Calu3 (cell line): ENCODE results near the gene ANKRD9. TPM values are rescaled to one million over a fixed set of nuclear protein-coding genes. Genes with fewer than 3 reads are reported as not detected.

Experiments used
- BruUV-seq: library from RNA; stranded (reverse); fragments of 400-500 nt; replicated peaks from 2 replicates; lab custom pipeline; 2021; lab: Mats Ljungman, UMichigan
- CTCF ChIA-PET: fragments of 300-600 bp; sonication (Branson Sonifier 250); formaldehyde crosslinking; loops from one replicate; lab custom pipeline; 2022; ENCODE audit warnings: antibody characterized with exemption; lab: Charles Lee
- DNase-seq: peaks from one replicate; pipeline ENCODE4 v3.0.0; 2022
- H3K27ac Mint-ChIP-seq: one replicate; pipeline ENCODE4 v1.8.0; 2022; ENCODE audit warnings: mixed read lengths; ENCODE audit not compliant: unreplicated experiment
- H3K27me3 Mint-ChIP-seq: one replicate; pipeline ENCODE4 v1.8.0; 2022; ENCODE audit warnings: mixed read lengths; ENCODE audit not compliant: unreplicated experiment
- H3K36me3 Mint-ChIP-seq: one replicate; pipeline ENCODE4 v1.8.0; 2022; ENCODE audit warnings: mild to moderate bottlenecking, moderate library complexity, mixed read lengths; ENCODE audit not compliant: insufficient read depth, unreplicated experiment
- H3K4me1 Mint-ChIP-seq: one replicate; pipeline ENCODE4 v1.8.0; 2022; ENCODE audit warnings: mild to moderate bottlenecking, low read depth, mixed read lengths; ENCODE audit not compliant: unreplicated experiment
- H3K4me3 Mint-ChIP-seq: one replicate; pipeline ENCODE4 v1.8.0; 2022; ENCODE audit warnings: mild to moderate bottlenecking, low read depth, moderate library complexity, mixed read lengths; ENCODE audit not compliant: unreplicated experiment
- H3K9me3 Mint-ChIP-seq: one replicate; pipeline ENCODE4 v1.8.0; 2022; ENCODE audit warnings: low read depth, mixed read lengths; ENCODE audit not compliant: unreplicated experiment
- intact Hi-C: fragments of 100-400 bp; cut with micrococcal nuclease; formaldehyde crosslinking; loops from one replicate; pipeline ENCODE4 v1.10.0; 2022; ENCODE audit not compliant: unreplicated experiment
- microRNA-seq: library from miRNA; unstranded; fragments of <30 nt; microRNA quantifications from one replicate; pipeline ENCODE4 v1.2.0, GENCODE V29; 2022
- total RNA-seq: library from RNA; stranded (reverse); gene quantifications from 2 replicates; pipeline ENCODE4 v1.2.3, GENCODE V29; 2022
- TF ChIP-seq, protein P1 (sequence below): fragments of 200-600 bp; IDR thresholded peaks from one replicate; pipeline ENCODE4 v1.8.0; 2022; ENCODE audit warnings: antibody characterized with exemption; ENCODE audit not compliant: unreplicated experiment

The ANKRD9 gene
- total RNA-seq, 1 experiment from 2014 or later, result 23.8 TPM

DNA sequence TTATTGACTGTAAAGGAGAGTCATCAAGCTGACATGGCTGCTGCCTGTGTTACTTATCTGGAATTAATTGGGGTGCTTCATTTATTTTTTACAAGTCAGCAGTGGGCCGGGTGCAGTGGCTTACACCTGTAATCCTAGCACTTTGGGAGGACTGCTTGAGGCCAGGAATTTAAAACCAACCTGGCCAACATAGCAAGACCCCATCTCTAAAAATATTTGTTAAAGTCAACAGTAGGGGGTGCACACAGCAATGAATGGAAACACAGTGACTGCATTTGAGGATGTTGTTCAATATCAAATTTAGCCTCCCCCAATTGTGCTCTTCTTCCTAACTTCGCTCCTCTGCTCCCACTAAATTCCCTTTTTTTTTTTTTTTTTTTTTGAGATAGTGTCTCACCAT is 52.1 kb downstream of the ANKRD9 start:
- CTCF ChIA-PET, result no interaction called here
- TF ChIP-seq, protein P1, sequence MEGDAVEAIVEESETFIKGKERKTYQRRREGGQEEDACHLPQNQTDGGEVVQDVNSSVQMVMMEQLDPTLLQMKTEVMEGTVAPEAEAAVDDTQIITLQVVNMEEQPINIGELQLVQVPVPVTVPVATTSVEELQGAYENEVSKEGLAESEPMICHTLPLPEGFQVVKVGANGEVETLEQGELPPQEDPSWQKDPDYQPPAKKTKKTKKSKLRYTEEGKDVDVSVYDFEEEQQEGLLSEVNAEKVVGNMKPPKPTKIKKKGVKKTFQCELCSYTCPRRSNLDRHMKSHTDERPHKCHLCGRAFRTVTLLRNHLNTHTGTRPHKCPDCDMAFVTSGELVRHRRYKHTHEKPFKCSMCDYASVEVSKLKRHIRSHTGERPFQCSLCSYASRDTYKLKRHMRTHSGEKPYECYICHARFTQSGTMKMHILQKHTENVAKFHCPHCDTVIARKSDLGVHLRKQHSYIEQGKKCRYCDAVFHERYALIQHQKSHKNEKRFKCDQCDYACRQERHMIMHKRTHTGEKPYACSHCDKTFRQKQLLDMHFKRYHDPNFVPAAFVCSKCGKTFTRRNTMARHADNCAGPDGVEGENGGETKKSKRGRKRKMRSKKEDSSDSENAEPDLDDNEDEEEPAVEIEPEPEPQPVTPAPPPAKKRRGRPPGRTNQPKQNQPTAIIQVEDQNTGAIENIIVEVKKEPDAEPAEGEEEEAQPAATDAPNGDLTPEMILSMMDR, result no peak
- no peak for DNase-seq
- Mint-ChIP-seq H3K27me3 (no peaks in the 10 kb centered on the region), H3K4me3 (no peak overlapping the region), H3K36me3 (peaks cover 5% of the 10 kb centered on the region), H3K4me1 (no peaks in the 10 kb centered on the region), H3K9me3 (no peaks in the 10 kb centered on the region), H3K27ac (no peak overlapping the region)
- intact Hi-C loops, result no loop called here
- BruUV-seq, result no TSS peak

DNA sequence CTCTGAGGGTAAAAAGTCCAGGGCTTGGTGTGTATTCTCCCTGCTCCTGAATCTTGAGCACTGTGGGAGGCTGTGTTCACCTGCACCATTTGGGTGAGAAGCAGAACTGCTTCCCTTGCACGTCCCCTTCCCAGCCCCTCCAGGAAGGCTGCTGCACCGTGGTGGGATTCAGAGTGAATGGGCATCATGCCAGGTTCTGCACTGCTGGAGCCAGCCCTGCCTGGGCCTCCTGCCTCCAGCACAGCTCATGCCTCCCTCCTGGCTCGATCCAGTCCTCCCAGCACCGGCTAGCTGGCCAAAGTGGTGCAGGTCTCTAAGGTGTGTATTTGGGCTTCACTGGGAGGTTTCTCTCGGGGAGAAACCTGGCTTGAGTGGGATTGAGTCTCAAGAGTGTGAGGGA is 54.9 kb downstream of the ANKRD9 start:
- peaks cover 12% of the 10 kb centered on the region for H3K36me3 Mint-ChIP-seq
- H3K27ac Mint-ChIP-seq, result no peak overlapping the region
- CTCF ChIA-PET, result no interaction called here
- DNase-seq, result no peak
- no peak overlapping the region for H3K4me3 Mint-ChIP-seq
- no peaks in the 10 kb centered on the region for H3K4me1 Mint-ChIP-seq
- H3K27me3 Mint-ChIP-seq, result no peaks in the 10 kb centered on the region
- TF ChIP-seq, protein P1, result no peak
- no TSS peak for BruUV-seq
- intact Hi-C loops, result no loop called here
- H3K9me3 Mint-ChIP-seq, result no peaks in the 10 kb centered on the region

DNA sequence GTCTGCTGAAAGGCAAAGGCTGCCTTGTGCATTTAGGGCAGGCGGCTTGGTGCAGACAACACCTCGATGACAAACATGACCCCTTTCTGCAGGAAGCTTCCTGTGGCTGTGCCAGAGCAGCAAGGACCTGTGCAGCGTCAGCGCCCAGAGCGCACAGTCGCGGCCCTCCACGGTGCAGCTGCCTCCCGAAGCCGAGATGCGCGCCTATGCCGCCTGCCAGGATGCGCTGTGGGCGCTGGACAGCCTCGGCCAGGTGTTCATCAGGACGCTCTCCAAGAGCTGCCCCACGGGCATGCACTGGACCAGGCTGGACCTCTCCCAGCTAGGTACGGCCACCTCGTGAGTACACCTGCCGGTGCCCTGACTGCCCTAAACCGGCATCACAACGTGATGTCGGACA is 57.3 kb downstream of the ANKRD9 start:
- no peak for DNase-seq
- Mint-ChIP-seq H3K4me3 (no peak overlapping the region), H3K27me3 (no peaks in the 10 kb centered on the region), H3K36me3 (peaks cover 7% of the 10 kb centered on the region), H3K4me1 (no peaks in the 10 kb centered on the region), H3K27ac (no peak overlapping the region), H3K9me3 (no peaks in the 10 kb centered on the region)
- intact Hi-C loops, result no loop called here
- BruUV-seq, result no TSS peak
- TF ChIP-seq, protein P1, result no peak
- CTCF ChIA-PET, result interaction anchor here (0.7 kb wide), 1 partner anchor 887 kb away, joined by 3 read pairs; no protein-coding TSS in a partner anchor

Small RNAs within 50 kb of the gene (microRNA-seq; reads per million reads assigned to microRNA genes)
- not detected for gene MIR4309

Other genes with a start within 250 kb of the ANKRD9 start
- gene MOK, start 204.6 kb downstream of the ANKRD9 start, total RNA-seq, result 89.7 and 107 TPM in 2 replicates
- 18.3 and 21.7 TPM in 2 replicates for gene ZNF839, start 190.0 kb downstream of the ANKRD9 start, total RNA-seq
- gene CINP, start 146.9 kb downstream of the ANKRD9 start, total RNA-seq, result 38.3 and 39.7 TPM in 2 replicates
- gene TECPR2, start 146.8 kb downstream of the ANKRD9 start, total RNA-seq, result 21.7 and 22.4 TPM in 2 replicates
- 27.2 and 28.6 TPM in 2 replicates for gene RCOR1, start 82.9 kb upstream of the ANKRD9 start, total RNA-seq